SK-MEL-5 (cell line): ENCODE data around the gene NLE1. TPM values are rescaled to one million over a fixed set of nuclear protein-coding genes. Genes with fewer than 3 reads are reported as not detected.
A peak's percentile ranks its signal among the peaks of the same experiment; 100 is the strongest.
"Not testable (repeated sequence)": the region's sequence is repeated elsewhere in the genome, so short reads cannot be mapped to it uniquely, and the experiment has no call there.

Experiments
- DNase-seq: peaks from one replicate; pipeline ENCODE4 v3.0.0-alpha.2; 2016; ENCODE audit warnings: low read depth, low spot score
- in situ Hi-C: cut with HindIII; loops from 2 replicates; pipeline ENCODE4 v1.10.0; 2016; ENCODE audit warnings: low sequenced_read_pairs, high pct_unique_total_duplicates, low pct_unique_long_range_greater_than_20kb
- total RNA-seq: library from RNA; depleted of rRNA; stranded (reverse); fragments of >200 nt; shearing (Covaris generic); gene quantifications from 2 replicates; pipeline ENCODE4 v1.2.3, GENCODE V29; 2014

NLE1 gene
- total RNA-seq, 1 experiment from 2014 or later, result 27.4 TPM

DNA sequence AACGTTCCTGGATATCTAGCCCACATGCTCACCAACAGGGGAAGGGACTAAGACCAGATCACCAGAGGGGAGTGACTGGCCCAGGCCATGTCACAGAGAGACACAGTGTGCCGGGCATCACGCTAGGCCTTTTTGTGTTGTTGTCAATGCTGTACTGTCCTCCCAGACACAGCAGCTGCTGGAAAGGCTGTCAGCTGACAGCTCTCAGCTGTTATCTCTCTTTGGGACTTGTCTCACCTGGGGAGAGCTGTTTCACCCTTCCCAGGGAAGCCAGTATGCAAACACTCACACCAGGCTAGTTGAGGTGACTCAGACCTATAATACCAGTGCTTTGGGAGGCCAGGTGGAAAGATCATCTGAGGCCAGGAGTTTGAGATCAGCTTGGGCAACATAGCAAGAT lies 24.9 kb upstream of the NLE1 start:
- in situ Hi-C loops, result no loop called here
- DNase-seq, result peak; percentile 49

DNA sequence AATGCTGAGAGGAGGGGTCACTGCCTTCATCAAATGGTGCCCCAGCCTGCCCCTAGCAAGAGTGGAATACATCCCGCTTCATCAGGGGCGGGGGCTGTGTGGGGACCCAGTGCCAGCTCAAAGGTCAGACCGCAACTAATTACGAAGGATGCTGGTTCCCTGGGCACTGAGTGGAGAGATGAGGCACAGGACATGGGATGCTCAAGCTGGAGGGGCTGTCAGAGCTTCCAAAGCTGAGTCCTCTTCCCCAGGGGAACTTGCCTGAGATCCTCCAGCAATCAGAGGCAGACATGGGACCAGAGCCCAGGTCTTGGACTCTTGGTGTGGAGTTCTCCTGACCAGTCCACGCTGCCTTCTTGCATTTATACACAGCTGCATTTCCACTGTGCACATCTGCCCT lies 24.4 kb upstream of the NLE1 start:
- in situ Hi-C loops, result no loop called here
- DNase-seq, result no peak

DNA sequence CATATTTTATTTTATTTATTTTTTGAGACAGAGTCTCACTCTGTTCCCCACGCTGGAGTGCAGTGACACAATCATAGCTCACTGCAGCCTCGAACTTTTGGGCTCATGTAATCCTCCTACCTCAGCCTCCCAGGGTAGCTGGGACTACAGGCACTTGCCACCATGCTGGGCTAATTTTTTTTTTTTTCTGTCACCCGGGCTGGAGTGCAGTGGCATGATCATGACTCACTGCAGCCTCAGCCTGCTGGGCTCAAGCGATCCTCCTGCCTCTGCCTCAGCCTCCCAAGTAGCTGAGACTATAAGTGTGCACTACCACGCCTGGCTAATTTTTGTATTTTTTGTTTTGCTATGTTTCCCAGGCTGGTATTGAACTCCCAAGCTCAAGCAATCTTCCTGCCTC lies 22.6 kb upstream of the NLE1 start:
- DNase-seq, result no peak
- in situ Hi-C loops, result no loop called here

DNA sequence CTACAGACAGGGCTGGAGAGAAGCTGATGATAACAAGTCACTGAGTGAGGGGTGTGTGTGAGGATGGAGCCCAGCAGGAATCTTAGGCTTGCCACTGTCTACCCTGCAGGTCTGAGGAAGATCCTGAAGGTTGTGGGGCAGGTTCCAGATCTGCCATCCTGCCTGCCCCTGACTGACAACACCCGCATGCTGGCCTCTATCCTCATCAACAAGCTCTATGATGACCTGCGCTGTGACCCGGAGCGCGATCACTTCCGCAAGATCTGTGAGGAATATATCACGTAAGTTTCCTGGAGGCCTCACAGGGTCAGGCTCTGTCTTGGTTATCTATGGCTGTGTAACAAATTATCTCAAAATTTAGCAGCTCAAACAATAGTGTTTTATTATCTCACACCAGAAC lies 21.8 kb upstream of the NLE1 start:
- DNase-seq, result no peak
- in situ Hi-C loops, result no loop called here

DNA sequence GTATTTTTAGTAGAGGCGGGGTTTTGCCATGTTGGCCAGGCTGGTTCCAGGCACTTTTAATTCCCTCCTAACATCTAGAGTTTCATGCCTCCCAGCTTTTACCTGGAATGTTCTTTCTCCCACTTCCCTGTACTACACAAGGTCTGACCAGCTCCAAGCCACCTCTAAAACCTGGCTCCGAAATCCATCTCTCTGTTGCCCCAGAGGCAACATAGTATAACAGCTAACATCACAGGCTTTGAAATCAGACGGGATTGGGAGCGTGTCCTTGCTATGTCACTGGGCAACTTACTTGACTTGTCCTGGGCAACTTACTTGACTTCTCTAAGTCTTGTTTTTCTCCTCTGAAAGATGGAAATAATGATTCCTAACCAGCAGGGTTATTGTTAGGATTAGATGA lies 20.7 kb upstream of the NLE1 start:
- in situ Hi-C loops, result no loop called here
- no peak for DNase-seq

DNA sequence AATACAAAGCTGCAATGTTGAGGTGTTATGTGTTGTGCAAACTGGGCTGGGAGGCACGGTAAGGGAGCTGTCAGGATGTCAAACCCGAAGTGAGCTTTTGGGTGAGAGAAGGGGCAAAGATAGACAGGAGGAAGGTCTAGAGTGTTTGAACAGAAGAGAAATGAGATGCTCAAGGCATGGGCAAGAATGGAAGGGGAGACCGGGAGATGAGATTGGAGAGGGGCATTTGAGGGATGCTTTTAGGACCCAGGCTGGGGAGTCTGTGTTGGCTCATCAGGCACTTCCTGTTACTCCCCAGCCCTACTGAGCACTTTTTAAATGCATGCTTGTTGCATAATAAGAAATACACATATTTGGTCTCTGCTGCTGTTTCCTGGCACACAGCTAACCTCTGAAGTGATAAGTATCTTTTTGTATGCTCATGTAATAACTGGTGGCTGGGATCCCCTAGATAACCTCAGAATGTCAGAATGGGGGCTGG lies 19.2 kb upstream of the NLE1 start:
- in situ Hi-C loops, result no loop called here
- no peak for DNase-seq

DNA sequence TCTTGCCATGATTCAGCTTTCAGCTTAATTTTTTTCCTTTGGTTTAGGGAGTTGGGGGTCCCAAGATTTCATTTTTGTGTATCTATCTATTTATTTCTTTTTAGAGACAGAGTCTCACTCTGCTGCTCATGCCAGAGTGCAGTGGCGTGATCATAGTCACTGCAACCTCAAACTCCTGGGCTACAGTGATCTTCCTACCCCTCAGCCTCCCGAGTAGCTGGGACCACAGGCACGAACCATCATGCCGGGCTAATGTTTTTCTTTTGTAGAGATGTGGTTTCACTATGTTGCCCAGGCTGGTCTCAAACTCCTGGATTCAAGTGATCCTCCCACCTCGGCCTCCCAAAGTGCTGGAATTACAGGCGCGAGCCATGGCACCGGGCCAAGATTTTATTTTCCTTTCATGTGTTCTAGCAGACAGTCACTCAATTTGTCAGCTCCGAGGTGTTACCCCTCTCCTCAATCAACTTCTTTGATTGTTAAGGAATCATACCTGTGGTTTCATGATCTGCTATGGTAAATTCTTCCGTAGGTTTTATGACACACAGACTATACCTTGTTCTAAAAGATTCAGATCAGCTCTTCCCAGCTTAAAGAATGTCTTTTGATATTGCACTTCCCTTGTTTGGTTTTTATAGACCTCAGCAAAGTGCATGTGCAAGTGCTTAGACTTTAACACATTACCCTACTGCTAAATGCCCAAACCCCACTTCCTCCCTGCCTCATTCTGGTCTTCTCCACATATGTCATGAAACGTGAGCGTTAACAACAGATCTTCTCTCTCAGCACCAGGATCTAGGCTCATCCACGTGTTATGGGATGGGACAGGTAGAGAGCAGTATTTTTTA lies 18.5 kb upstream of the NLE1 start:
- in situ Hi-C loops, result no loop called here
- no peak for DNase-seq

DNA sequence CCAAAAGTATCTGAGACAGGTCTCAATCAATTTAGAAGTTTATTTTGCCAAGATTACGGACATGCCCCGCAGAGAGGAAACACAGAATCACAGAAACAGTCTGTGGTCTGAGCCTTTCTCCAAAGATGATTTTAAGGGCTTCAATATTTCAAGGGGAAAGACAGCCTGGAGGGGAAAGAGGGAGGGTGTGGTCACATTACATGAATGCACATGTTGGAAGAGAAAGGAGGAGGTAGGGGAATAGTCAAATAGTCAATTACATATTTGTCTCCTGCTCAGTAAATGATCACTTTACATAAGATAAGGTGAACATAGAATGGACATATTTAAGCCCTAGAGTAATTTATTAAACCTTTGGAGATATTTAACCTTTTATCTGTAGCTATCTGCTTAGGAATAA lies 17.8 kb upstream of the NLE1 start:
- in situ Hi-C loops, result no loop called here

DNA sequence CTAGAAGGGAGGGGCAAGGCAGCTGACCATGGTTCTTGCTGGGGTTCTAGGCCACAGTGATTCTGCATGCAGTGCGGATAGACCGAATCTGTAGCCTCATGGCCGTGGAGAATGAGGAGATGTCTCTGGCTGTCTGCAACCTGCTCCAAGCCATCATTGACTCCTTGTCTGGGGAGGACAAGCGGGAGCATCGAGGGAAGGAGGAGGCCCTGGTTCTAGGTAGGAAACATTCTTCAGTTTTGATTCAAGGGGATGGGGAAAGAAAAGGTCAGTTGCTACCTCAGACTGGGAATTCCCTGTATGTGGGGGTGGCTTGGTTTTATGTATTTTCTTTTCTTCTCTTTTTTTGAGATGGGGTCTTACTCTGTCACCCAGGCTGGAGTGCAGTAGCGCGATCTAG lies 13.1 kb upstream of the NLE1 start:
- in situ Hi-C loops, result no loop called here
- no peak for DNase-seq

More for the DNA sequence above, 17.8 kb upstream of the NLE1 start:
- no peak for DNase-seq

DNA sequence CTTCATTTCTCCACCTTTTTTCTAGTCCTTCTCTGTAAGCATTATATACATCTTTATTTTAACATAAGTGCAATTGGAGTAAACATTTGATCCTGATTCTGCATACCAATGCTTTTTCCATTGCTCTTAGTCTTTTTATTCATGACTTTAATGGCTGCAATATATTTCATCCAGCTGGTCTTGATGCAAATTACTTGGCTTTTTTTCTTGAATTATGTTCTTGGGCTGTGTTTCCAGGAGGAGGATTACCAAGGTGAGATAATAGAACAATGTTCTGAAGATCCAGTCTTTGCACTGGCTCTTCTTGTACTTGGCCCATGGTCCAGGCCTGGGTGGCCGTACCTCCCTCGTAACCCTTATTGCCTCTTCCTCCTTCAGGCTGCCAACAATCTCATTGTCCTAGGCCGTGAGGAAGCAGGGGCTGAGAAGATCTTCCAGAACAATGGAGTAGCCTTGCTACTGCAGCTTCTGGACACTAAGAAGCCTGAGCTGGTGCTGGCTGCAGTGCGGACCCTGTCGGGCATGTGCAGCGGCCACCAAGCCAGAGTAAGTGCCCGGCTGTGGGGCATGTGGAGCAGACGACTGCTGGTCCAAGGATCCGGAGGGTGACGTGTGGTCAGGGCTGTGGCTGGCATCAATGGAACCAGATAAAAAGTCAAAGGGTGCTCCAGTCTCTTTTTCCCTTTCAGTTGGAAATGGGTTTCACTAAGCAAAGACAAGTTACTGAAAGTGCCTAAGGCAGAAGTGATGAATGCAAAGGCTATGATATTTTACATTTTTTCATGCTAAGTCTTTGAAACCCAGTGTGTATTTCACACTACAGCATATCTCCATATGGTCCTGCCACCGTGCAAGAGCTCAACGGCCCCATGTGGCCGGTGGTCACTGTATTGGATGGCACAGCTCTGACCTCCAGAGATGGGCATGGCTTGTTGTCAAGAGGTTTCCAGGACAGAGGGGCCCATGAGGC lies 12.4 kb upstream of the NLE1 start:
- in situ Hi-C loops, result no loop called here

DNA sequence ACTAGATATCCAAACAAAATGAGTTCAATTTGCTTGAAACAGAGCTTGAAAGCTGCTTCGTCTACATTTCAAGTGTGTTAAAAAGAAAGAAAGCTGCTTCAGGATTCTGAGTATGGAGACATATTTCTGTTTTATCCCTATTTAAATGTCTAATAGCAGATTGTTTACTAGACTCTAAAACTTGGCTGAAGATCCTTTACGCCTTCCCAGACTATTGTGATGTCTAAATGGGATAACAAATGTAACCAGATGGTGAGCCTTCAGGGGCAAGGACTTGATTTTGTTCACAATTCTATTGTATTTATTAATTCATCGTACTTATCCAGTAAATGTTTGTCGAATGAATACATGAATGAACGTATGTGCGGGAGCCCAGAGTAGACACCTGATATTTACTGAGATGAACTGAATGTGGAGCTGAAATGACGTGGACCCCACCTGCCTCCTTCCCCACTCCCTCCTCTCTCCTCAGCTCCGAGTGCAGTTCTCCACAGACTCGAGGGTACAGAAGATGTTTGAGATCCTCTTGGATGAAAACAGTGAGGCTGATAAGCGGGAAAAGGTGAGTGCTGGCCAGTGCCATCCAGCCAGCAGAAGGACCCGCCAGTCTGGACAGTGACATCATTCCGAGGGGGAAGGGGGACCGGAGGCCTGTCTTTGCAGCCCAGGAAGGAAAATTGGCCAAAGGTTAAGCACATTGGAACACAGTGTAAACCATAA lies 10.5 kb upstream of the NLE1 start:
- in situ Hi-C loops, result no loop called here
- DNase-seq, result no peak

More for the DNA sequence above, 12.4 kb upstream of the NLE1 start:
- DNase-seq, result no peak

DNA sequence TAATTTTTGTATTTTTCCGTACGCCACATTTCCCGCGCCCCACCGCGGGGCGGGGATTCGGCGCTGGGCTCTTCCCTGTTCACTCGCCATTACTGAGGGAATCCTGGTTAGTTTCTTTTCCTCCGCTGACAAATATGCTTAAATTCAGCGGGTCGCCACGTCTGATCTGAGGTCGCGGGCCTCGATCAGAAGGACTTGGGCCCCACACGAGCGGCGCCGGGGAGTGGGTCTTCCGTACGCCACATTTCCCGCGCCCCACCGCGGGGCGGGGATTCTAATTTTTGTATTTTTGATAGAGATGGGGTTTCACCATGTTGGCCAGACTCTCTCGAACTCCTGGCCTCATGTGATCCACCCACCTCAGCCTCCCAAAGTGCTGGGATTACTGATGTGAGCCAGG lies 9.0 kb upstream of the NLE1 start:
- DNase-seq, in situ Hi-C loops: not testable (repeated sequence)

DNA sequence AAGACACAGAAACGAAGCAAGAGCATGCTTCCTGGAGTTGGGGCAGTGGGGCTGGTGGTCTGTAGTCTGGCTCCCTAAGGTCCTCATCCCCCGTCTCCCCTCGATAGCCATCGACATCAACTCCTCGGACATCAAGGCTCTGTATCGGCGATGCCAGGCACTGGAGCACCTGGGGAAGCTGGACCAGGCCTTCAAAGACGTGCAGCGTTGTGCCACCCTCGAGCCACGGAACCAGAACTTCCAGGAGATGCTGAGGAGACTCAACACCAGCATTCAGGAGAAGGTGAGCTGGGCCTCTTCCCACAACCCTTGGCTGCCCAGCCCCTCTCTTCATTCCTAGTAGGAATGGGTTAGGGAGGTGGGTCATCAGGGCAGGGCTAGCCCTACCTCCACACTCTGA lies 7.8 kb upstream of the NLE1 start:
- no peak for DNase-seq

DNA sequence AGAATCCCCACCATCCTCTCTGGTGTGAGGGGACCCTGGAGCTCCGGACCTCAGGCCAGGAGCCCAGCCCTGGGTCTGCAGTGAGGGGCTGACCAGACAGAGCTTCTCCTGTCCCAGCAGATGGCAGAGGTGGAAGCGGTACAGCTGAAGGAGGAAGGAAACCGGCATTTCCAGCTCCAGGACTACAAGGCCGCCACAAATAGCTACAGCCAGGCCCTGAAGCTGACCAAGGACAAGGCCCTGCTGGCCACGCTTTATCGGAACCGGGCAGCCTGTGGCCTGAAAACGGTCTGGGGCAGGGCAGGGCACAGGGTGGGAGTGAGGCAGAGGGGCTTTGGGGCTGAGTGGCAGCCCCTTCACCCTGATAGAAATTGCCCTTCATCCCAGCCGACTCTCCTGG lies 6.0 kb upstream of the NLE1 start:
- DNase-seq, result no peak

More for the DNA sequence above, 7.8 kb upstream of the NLE1 start:
- in situ Hi-C loops, result no loop called here

DNA sequence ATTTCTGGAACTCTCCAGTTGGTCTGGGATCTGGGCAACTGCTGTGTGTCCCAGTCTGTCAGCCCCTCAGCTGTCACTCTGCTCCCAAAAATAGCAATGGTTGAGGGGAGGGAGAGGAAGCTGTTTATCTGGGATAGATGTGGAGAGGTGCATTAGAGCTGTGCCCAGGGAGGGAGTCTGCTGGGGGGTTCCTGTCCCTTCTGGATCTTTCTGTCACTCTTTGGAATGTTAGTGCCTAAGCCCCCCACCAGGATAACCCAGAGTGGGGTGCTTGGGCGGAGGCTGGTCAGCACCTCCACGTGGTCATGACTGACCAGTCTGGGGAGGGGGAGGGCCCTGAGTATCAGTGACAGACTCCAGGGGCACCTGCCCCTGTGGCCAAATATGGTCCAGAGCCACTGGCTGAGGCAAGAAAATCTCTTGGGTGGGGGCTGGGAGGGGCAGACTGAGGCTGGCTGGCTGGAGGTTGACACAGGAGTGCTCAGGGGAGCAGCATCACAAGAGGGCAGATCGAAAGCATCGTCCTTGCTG lies 5.3 kb upstream of the NLE1 start, which contains the start of gene UNC45B:
UNC45B (plus strand) TSS at position 443 of the 531 bp plus-strand sequence. CDS start 447 bp downstream, outside the sequence.
- DNase-seq, result no peak
- in situ Hi-C loops, result no loop called here

More for the DNA sequence above, 6.0 kb upstream of the NLE1 start:
- in situ Hi-C loops, result no loop called here

DNA sequence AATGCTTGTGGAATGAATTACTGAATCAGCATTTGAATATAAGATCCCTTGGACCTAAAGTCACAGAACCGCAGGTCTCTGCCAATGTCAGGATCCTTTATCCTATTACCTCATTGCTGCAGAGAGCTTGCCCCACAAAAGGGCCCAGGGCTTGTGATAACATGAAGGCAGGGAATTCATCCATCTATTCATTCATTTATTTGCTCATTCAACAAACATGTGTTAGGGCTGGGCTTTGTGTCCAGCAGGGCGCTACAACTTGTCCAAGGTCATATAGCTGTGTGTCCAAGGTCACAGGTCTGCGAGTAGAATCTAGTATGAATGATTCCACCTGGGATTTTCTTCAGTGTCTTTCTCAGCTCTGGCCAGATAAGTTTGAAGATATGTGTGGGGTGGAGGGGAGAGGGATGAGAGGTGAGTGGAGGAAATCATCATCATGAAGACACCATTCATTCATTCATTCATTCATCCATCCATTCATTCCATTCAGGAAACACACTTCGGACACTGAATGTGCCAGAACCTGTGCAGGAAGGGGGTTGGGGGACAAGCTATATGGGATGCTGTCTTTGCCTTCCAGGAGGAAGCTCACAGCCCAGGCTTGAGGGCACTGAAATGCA lies 4.2 kb upstream of the NLE1 start:
- in situ Hi-C loops, result no loop called here
- no peak for DNase-seq

DNA sequence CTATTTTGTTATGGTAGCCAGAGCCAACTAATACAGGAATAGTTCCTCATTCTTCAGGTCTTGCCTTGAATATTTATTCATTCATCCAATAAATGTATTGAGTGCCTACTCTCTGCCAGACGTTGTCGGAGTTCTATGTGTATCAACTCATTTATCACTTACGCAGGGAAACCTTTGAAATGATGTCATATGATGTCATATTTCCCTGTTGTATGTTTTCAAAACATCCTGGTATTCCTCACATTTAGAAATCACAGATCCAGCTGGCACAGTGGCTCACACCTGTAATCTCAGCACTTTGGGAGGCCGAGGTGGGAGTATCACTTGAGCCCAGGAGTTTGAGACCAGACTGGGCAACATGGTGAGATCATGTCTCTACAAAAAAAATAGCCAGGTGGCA lies 2.7 kb upstream of the NLE1 start:
- in situ Hi-C loops, result no loop called here
- DNase-seq, result no peak
